HepG2 (cell line): ENCODE measurements around the gene PSMB10. TPM values are rescaled to one million over a fixed set of nuclear protein-coding genes. Genes with fewer than 3 reads are reported as not detected.
A peak's percentile ranks its signal among the peaks of the same experiment; 100 is the strongest.

ENCODE experiments used
- ATF1 ChIP-seq: IDR thresholded peaks from 2 replicates; pipeline ENCODE4 v1.6.1; 2016; ENCODE audit warnings: mild to moderate bottlenecking, control low read depth
- CENPBD1 ChIP-seq: sonication (generic); formaldehyde crosslinking; IDR thresholded peaks from 2 replicates; pipeline ENCODE4 v1.8.0; 2022; ENCODE audit warnings: missing genetic modification reagents, low read depth, mild to moderate bottlenecking, borderline replicate concordance
- DMTF1 ChIP-seq: sonication (generic); formaldehyde crosslinking; IDR thresholded peaks from 2 replicates; pipeline ENCODE4 v1.4.0; 2020; ENCODE audit warnings: mild to moderate bottlenecking, missing genetic modification reagents
- E2F5 ChIP-seq: sonication (generic); formaldehyde crosslinking; conservative IDR thresholded peaks from 2 replicates; pipeline ENCODE4 v1.4.0; 2020; ENCODE audit warnings: missing genetic modification reagents
- KLF12 ChIP-seq: sonication (generic); formaldehyde crosslinking; IDR thresholded peaks from 2 replicates; pipeline ENCODE4 v1.4.0; 2020; ENCODE audit warnings: missing genetic modification reagents, borderline replicate concordance
- PRMT3 ChIP-seq: sonication (generic); formaldehyde crosslinking; IDR thresholded peaks from 2 replicates; pipeline ENCODE4 v1.8.1; 2022; ENCODE audit warnings: low read depth, mild to moderate bottlenecking, moderate library complexity, missing genetic modification reagents, borderline replicate concordance
- RARG ChIP-seq: sonication (generic); formaldehyde crosslinking; IDR thresholded peaks from 2 replicates; pipeline ENCODE4 v1.4.0; 2020; ENCODE audit warnings: low read depth, mild to moderate bottlenecking, missing genetic modification reagents
- REL ChIP-seq: sonication (generic); formaldehyde crosslinking; conservative IDR thresholded peaks from 2 replicates; pipeline ENCODE4 v1.8.0; 2022; ENCODE audit warnings: mild to moderate bottlenecking, missing genetic modification reagents, moderate library complexity
- SNAPC2 ChIP-seq: sonication (generic); formaldehyde crosslinking; IDR thresholded peaks from 2 replicates; pipeline ENCODE4 v1.8.1; 2022; ENCODE audit warnings: mild to moderate bottlenecking, missing genetic modification reagents
- ZNF142 ChIP-seq: sonication (generic); formaldehyde crosslinking; IDR thresholded peaks from 2 replicates; pipeline ENCODE4 v1.4.0; 2020; ENCODE audit warnings: missing genetic modification reagents
- ZNF296 ChIP-seq: sonication (generic); formaldehyde crosslinking; conservative IDR thresholded peaks from 2 replicates; pipeline ENCODE4 v1.5.0; 2020; ENCODE audit warnings: mild to moderate bottlenecking, missing genetic modification reagents
- ZNF484 ChIP-seq: sonication (generic); formaldehyde crosslinking; IDR thresholded peaks from 2 replicates; pipeline ENCODE4 v1.5.1; 2020; ENCODE audit warnings: mild to moderate bottlenecking, low read depth, missing genetic modification reagents, borderline replicate concordance
- ZNF562 ChIP-seq: sonication (generic); formaldehyde crosslinking; IDR thresholded peaks from 2 replicates; pipeline ENCODE4 v1.8.0; 2022; ENCODE audit warnings: missing genetic modification reagents, borderline replicate concordance
- ZNF83 ChIP-seq: sonication (generic); formaldehyde crosslinking; IDR thresholded peaks from 2 replicates; pipeline ENCODE4 v1.4.0; 2020; ENCODE audit warnings: missing genetic modification reagents, mild to moderate bottlenecking, borderline replicate concordance
- polyA plus RNA-seq, 8 experiments: library from polyadenylated mRNA; depleted of rRNA in 3 of 8; stranded (reverse) in 7 of 8; unstranded in 1 of 8; fragments of >200 nt; fragmentation: Illumina TruSeq in 4 of 8; extraction: Trizol in 4 of 8; gene quantifications; 2 replicates each; pipeline versions ENCODE4 v1.2.1 to v1.2.3, GENCODE V29; 2011 to 2016; ENCODE audit warnings: low read depth in 4 of 8, missing spikeins in 1 of 8, mixed read lengths in 1 of 8; ENCODE audit not compliant: insufficient read depth in 1 of 8
- total RNA-seq, 5 experiments: library from RNA; depleted of rRNA; stranded (reverse); fragments of >200 nt; fragmentation: Illumina TruSeq; extraction: Trizol; gene quantifications; 2 replicates each; pipeline ENCODE4 v1.2.3, GENCODE V29; 2016; ENCODE audit warnings: low read depth in 1 of 5

Gene PSMB10
- total and polyA plus RNA-seq, 2 of the 13 experiments (the other 11 are each of a cell fraction or from before 2014, with no cell fraction given), result 12.7 to 65.9 TPM

- TF ChIP-seq DMTF1 (CRISPR knock-in tag) (no peak), CENPBD1 (CRISPR knock-in tag) (no peak), ZNF562 (no peak), PRMT3 (CRISPR knock-in tag) (no peak), ZNF83 (CRISPR knock-in tag) (0 out of 2 replicates have a peak, but pooled peaks have one; percentile 62), RARG (CRISPR knock-in tag) (0 out of 2 replicates have a peak, but pooled peaks have one; percentile 6), ZNF484 (CRISPR knock-in tag) (no peak), REL (CRISPR knock-in tag) (0 out of 2 replicates have a peak, but pooled peaks have one; percentile 26), ZNF142 (no peak; the same call in 1 of the 2 replicates), SNAPC2 (CRISPR knock-in tag) (peak; percentile 57), E2F5 (CRISPR knock-in tag) (peak; percentile 88), ZNF296 (CRISPR knock-in tag) (no peak), KLF12 (CRISPR knock-in tag) (peak; percentile 87; the same call in 1 of the 2 replicates), ATF1 (CRISPR knock-in tag) (no peak)
- TF ChIP-seq, all 625 proteins: peak for 311
Observed at GRCh38 chr16:67968400-67969253, 32.0 kb upstream of the PSMB10 start, which contains the start of gene SLC12A4 (continued).
